ENCODE data around the gene C5orf46.
A peak's percentile ranks its signal among the peaks of the same experiment; 100 is the strongest.

The C5orf46 gene

GRCh38 chr5:147913786-147914185, 7.4 kb upstream of the C5orf46 start:
- ATAC-seq, result no peak
- TF ChIP-seq ISL1 (CRISPR knock-in tag; IDR thresholded peaks at IDR 0.05) (0 out of 2 replicates have a peak, but pooled peaks have one; percentile 30), OSR1 (CRISPR knock-in tag; IDR thresholded peaks at IDR 0.05) (no peak)

GRCh38 chr5:147912011-147912410, 5.7 kb upstream of the C5orf46 start:
- TF ChIP-seq ARNTL (CRISPR knock-in tag; IDR thresholded peaks at IDR 0.05; ENCODE audit: borderline replicate concordance, low read depth) (no peak), OSR1 (CRISPR knock-in tag; IDR thresholded peaks at IDR 0.05) (no peak), ISL1 (CRISPR knock-in tag; IDR thresholded peaks at IDR 0.05) (no peak), ZNF70 (CRISPR knock-in tag; IDR thresholded peaks at IDR 0.05) (no peak), GLIS3 (CRISPR knock-in tag; IDR thresholded peaks at IDR 0.05) (no peak), BACH2 (CRISPR knock-in tag; IDR thresholded peaks at IDR 0.05; ENCODE audit: borderline replicate concordance) (no peak), PPARA (CRISPR knock-in tag; IDR thresholded peaks at IDR 0.05; ENCODE audit: borderline replicate concordance) (no peak), ZFP3 (CRISPR knock-in tag; IDR thresholded peaks at IDR 0.05) (no peak), ZC3H10 (CRISPR knock-in tag; IDR thresholded peaks at IDR 0.05) (no peak), RARB (CRISPR knock-in tag; IDR thresholded peaks at IDR 0.05) (no peak), ZNF8 (CRISPR knock-in tag; IDR thresholded peaks at IDR 0.05) (no peak), ZFP30 (CRISPR knock-in tag; IDR thresholded peaks at IDR 0.05) (no peak), TCF4 (CRISPR knock-in tag; IDR thresholded peaks at IDR 0.05; ENCODE audit: borderline replicate concordance) (no peak)
- TF ChIP-seq, protein P1, sequence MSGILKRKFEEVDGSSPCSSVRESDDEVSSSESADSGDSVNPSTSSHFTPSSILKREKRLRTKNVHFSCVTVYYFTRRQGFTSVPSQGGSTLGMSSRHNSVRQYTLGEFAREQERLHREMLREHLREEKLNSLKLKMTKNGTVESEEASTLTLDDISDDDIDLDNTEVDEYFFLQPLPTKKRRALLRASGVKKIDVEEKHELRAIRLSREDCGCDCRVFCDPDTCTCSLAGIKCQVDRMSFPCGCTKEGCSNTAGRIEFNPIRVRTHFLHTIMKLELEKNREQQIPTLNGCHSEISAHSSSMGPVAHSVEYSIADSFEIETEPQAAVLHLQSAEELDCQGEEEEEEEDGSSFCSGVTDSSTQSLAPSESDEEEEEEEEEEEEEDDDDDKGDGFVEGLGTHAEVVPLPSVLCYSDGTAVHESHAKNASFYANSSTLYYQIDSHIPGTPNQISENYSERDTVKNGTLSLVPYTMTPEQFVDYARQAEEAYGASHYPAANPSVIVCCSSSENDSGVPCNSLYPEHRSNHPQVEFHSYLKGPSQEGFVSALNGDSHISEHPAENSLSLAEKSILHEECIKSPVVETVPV (CRISPR knock-in tag; IDR thresholded peaks at IDR 0.05), result no peak
- ATAC-seq, result no peak

DNA sequence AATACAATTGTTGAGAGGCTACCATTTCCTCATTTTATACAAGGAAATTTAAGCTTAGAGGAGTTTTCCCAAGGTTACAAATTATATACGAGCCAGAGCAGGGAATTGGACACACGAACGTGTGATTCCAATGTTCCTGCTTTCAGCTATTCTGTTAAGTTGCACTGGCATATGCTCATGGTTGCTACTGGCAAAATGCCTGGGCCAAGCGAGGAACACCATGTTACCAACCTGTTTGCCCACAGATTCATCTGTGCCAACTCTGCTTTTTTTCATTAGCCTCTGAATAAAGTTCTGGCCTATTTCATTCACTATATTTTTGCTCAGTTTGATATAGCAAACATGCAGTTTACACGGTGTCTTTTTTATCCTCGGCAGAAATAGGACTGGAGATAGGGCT, 5.1 kb upstream of the C5orf46 start:
- TF ChIP-seq PPARA (CRISPR knock-in tag; IDR thresholded peaks at IDR 0.05; ENCODE audit: borderline replicate concordance), result no peak
- TF ChIP-seq, protein P1 (CRISPR knock-in tag; IDR thresholded peaks at IDR 0.05), result no peak
- TF ChIP-seq, protein P2, sequence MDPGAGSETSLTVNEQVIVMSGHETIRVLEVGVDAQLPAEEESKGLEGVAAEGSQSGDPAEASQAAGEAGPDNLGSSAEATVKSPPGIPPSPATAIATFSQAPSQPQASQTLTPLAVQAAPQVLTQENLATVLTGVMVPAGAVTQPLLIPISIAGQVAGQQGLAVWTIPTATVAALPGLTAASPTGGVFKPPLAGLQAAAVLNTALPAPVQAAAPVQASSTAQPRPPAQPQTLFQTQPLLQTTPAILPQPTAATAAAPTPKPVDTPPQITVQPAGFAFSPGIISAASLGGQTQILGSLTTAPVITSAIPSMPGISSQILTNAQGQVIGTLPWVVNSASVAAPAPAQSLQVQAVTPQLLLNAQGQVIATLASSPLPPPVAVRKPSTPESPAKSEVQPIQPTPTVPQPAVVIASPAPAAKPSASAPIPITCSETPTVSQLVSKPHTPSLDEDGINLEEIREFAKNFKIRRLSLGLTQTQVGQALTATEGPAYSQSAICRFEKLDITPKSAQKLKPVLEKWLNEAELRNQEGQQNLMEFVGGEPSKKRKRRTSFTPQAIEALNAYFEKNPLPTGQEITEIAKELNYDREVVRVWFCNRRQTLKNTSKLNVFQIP (CRISPR knock-in tag; IDR thresholded peaks at IDR 0.05; ENCODE audit: borderline replicate concordance, low read depth), result no peak
- no peak for ATAC-seq

- no peak for ATAC-seq
- 0 out of 2 replicates have a peak, but pooled peaks have one; percentile 15 for TF ChIP-seq ISL1 (CRISPR knock-in tag; IDR thresholded peaks at IDR 0.05)
- TF ChIP-seq ZNF565 (CRISPR knock-in tag; conservative IDR thresholded peaks at IDR 0.05; ENCODE audit: low read depth), result no peak
Observed at GRCh38 chr5:147904110-147904509, 2.2 kb downstream of the C5orf46 start.

- no peak for ATAC-seq
- no peak for TF ChIP-seq PATZ1 (CRISPR knock-in tag; IDR thresholded peaks at IDR 0.05; ENCODE audit: borderline replicate concordance)
- TF ChIP-seq, protein P3, sequence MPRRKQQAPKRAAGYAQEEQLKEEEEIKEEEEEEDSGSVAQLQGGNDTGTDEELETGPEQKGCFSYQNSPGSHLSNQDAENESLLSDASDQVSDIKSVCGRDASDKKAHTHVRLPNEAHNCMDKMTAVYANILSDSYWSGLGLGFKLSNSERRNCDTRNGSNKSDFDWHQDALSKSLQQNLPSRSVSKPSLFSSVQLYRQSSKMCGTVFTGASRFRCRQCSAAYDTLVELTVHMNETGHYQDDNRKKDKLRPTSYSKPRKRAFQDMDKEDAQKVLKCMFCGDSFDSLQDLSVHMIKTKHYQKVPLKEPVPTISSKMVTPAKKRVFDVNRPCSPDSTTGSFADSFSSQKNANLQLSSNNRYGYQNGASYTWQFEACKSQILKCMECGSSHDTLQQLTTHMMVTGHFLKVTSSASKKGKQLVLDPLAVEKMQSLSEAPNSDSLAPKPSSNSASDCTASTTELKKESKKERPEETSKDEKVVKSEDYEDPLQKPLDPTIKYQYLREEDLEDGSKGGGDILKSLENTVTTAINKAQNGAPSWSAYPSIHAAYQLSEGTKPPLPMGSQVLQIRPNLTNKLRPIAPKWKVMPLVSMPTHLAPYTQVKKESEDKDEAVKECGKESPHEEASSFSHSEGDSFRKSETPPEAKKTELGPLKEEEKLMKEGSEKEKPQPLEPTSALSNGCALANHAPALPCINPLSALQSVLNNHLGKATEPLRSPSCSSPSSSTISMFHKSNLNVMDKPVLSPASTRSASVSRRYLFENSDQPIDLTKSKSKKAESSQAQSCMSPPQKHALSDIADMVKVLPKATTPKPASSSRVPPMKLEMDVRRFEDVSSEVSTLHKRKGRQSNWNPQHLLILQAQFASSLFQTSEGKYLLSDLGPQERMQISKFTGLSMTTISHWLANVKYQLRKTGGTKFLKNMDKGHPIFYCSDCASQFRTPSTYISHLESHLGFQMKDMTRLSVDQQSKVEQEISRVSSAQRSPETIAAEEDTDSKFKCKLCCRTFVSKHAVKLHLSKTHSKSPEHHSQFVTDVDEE (CRISPR knock-in tag; IDR thresholded peaks at IDR 0.05), result no peak
- TF ChIP-seq PPARA (CRISPR knock-in tag; IDR thresholded peaks at IDR 0.05; ENCODE audit: borderline replicate concordance), result no peak
- no peak for TF ChIP-seq TOX (CRISPR knock-in tag; IDR thresholded peaks at IDR 0.05; ENCODE audit: borderline replicate concordance)
- TF ChIP-seq ARNTL (CRISPR knock-in tag; IDR thresholded peaks at IDR 0.05; ENCODE audit: borderline replicate concordance, low read depth), result no peak
Observed at GRCh38 chr5:147902609-147903115, 3.7 kb downstream of the C5orf46 start.

Measured in SK-N-SH treated with all-trans-retinoic acid at 6 μM for 48 hours (cell line).